NCI-H1105 (cell line): Measurements from ENCODE around the gene HBD.
"Not testable (repeated sequence)": the region's sequence is repeated elsewhere in the genome, so short reads cannot be mapped to it uniquely, and the experiment has no call there.

Experiments used
- DNase-seq: peaks from one replicate; lab custom pipeline; 2025; lab: John Stamatoyannopoulos, UW

HBD gene

DNA sequence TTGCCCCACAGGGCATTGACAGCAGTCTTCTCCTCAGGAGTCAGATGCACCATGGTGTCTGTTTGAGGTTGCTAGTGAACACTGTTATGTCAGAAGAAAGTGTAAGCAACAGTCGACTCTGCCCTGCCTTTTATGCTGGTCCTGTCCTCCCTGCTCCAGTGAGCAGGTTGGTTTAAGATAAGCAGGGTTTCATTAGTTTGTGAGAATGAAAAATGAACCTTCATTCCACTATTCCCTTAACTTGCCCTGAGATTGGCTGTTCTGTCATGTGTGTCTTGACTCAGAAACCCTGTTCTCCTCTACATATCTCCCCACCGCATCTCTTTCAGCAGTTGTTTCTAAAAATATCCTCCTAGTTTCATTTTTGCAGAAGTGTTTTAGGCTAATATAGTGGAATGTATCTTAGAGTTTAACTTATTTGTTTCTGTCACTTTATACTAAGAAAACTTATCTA is at the start of gene HBD:
Gene HBD (minus strand): TSS at position 103 of the 454 bp plus-strand sequence. CDS start 50 bp downstream, at position 53.
- no peak for DNase-seq

DNA sequence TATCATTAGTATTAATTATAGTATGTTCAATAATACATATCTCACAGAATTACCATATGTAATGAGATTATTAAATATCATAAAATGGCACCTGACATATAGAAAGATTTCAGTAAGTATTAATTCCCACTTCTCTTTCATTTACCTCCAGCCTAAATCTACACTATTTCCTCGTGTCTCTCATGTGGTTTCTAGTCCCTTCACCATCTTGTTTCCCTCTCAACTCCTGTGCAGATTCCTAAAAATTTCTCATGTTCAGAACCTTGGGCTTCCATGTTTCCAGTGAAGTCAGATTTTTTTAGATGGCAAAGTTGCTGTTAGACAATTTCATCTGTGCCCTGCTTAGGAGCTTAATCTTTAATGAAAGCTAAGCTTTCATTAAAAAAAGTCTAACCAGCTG is 49.6 kb upstream of the HBD start:
- no peak for DNase-seq

DNA sequence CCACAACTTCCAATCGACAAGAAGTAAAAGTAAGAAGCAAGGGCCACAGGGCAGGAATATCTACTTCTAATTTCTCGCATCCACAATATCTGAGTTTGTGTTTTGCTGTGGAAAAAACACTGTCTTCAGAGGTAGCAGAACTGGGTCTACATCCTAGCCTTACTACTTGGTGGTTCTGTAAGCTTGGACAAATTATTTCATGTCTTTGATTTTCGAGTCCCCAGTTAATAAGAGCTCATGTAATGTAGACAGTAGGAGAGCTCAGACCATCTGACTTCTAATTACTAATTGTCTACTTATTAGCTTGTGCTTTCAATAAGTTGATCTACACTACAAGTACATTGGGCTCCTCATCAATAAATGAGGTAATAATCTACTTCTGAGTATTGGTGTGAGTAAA is 48.8 kb upstream of the HBD start:
- DNase-seq: no peak

GRCh38 chr11:5282628-5283027 is 48.3 kb upstream of the HBD start:
- no peak for DNase-seq

- no peak for DNase-seq
These were observed 47.3 kb upstream of the HBD start for GRCh38 chr11:5281596-5281995.

- DNase-seq: no peak
These were observed 46.4 kb upstream of the HBD start for GRCh38 chr11:5280582-5281102.

- DNase-seq: no peak
These were observed 45.3 kb upstream of the HBD start for GRCh38 chr11:5279471-5280090.

GRCh38 chr11:5277807-5278382 is 43.6 kb upstream of the HBD start:
- DNase-seq: no peak

DNA sequence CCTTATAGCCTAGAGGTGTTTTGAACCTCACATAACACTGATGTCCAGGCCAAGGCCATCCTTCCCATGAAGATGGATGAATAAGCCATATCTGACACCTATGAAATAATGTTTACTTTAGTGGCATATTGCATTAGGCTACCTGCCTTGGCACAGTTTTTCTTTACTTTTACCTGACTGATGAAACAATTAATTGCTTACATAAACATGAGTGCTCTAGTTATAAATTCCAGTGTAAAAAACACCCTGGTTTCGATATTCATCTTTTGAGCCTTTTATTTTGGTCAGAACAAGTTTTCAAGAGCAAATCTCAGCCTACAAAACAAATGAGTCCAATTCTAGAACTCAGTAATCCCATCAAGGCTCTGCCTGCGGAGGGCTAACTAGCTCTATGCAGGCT is 42.4 kb upstream of the HBD start:
- no peak for DNase-seq

GRCh38 chr11:5275369-5276110 is 41.3 kb upstream of the HBD start:
- no peak for DNase-seq

DNA sequence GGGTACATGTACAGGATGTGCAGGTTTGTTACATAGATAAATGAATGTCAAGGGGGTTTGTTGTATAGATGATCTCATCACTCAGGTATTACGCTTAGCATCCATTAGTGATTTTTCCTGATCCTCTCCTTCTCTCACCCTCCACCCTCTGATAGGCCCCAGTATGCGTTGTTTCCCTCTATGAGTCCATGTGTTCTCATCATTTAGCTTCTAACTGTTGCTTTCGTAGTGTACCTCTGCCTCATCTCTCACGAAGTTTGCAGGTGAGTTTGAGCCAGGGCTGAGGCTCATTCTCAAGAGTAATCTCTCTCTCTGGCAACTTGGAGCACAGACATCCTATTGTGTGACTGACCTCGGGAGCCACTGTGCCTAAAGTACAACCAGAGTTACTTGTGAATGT is 40.1 kb upstream of the HBD start:
- DNase-seq: no peak

- no peak for DNase-seq
These were observed 38.2 kb upstream of the HBD start for GRCh38 chr11:5272395-5273017.

- DNase-seq: no peak
These were observed 35.4 kb upstream of the HBD start, which contains the start of gene HBE1 for GRCh38 chr11:5269715-5270147. Gene HBE1, minus strand, starts transcription at chr11:5269945. Its CDS starts 55 bp downstream, at chr11:5269890.

- no peak for DNase-seq
These were observed 32.8 kb upstream of the HBD start for GRCh38 chr11:5267033-5267563.

GRCh38 chr11:5266609-5267008 is 32.3 kb upstream of the HBD start:
- DNase-seq: no peak

- DNase-seq: no peak
These were observed 31.5 kb upstream of the HBD start for GRCh38 chr11:5265832-5266231.

DNA sequence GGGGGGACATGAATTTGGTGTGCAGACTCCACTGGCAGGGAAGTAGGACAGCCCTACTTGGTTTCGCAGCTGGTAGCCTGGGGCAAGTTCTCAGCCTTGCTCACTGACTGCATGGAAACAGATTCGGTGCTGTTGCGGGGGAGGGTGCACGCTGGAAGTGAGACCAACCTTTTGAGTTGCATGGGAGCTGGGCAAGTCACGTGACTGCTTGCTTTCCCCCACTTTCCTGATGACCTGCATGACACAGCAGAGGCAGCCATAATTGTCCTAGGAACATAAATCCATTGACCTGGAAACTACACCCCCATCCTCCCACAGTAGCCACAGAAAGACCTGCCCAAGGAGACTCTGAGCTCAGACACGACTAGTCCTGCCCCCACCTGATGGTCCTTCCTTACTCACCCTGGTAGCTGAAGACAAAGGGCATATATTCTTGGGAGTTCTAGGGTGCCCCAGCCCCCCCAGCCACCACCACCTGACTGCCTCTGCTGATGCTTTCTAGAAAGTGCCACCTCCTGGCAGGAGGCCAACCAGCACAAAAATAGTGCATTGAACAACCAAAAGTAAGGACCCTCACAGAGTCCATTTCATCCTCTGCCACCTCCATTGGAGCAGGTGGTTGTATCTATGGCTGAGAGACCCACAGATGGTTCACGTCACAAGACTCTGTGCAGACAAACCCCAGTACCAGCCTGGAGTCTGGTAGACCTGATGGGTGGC is 24.4 kb upstream of the HBD start:
- DNase-seq: no peak

DNA sequence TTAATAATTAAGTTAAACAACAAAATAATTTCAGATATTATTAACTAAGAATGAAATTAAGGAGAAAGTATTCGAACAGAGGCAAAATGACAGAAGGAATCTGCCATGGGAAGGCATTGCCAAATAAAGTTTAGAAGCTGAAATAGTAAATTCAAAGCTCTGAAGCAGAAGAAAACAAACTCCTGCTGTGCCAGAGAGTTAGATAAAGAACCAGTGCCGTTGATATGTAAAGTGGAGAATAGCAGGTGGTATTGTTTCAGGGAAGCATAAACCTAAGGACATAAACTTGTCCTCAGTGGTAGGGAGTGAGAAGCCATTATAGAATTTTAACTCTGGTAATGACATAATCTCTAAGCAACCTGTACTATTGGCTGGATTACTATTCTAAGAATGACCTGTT is 23.0 kb upstream of the HBD start:
- no peak for DNase-seq

DNA sequence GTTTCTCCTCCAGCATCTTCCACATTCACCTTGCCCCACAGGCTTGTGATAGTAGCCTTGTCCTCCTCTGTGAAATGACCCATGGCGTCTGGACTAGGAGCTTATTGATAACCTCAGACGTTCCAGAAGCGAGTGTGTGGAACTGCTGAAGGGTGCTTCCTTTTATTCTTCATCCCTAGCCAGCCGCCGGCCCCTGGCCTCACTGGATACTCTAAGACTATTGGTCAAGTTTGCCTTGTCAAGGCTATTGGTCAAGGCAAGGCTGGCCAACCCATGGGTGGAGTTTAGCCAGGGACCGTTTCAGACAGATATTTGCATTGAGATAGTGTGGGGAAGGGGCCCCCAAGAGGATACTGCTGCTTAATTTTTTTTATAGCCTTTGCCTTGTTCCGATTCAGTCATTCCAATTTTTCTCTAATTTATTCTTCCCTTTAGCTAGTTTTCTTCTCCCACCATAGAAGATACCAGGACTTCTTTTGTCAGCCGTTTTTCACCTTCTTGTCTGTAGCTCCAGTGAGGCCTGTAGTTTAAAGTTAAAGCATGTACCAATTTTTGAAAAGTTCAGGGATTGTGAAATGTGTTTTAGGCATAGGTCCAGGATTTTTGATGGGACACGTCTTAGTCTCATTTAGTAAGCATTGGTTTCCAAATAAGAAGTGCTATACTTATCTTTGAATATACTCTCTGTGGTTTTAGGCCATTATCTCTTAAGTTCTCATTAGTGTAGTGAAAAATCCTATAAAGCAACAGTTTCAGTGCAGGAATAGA is 20.5 kb upstream of the HBD start, which contains the start of gene HBG2:
Gene HBG2 (minus strand): TSS at position 136 of the 768 bp plus-strand sequence. CDS start 53 bp downstream, at position 83.
- not testable (repeated sequence) for DNase-seq

GRCh38 chr11:5254023-5254422 is 19.7 kb upstream of the HBD start:
- DNase-seq: not testable (repeated sequence)

GRCh38 chr11:5253440-5253839 is 19.2 kb upstream of the HBD start:
- not testable (repeated sequence) for DNase-seq
